ENCODE measurements around the gene TPST2. TPM values are rescaled to one million over a fixed set of nuclear protein-coding genes. Genes with fewer than 3 reads are reported as not detected.

TPST2 gene
- total RNA-seq, 1 donor from 2014 or later = 58.7 TPM

GRCh38 chr22:26610996-26611395 lies 21.1 kb upstream of the TPST2 start:
- DNase-seq (ENCODE audit: low spot score) = peak; percentile 2

- peak; percentile 81 for DNase-seq (ENCODE audit: low spot score)
Observed at GRCh38 chr22:26610072-26610958, 20.4 kb upstream of the TPST2 start.

GRCh38 chr22:26609287-26609686 lies 19.4 kb upstream of the TPST2 start:
- no peak for DNase-seq (ENCODE audit: low spot score)

GRCh38 chr22:26608129-26608528 lies 18.2 kb upstream of the TPST2 start:
- no peak for DNase-seq (ENCODE audit: low spot score)

GRCh38 chr22:26606611-26607010 lies 16.7 kb upstream of the TPST2 start:
- no peak for DNase-seq (ENCODE audit: low spot score)

- DNase-seq (ENCODE audit: low spot score) = no peak
Observed at GRCh38 chr22:26604368-26604767, 14.4 kb upstream of the TPST2 start.

GRCh38 chr22:26602127-26602526 lies 12.2 kb upstream of the TPST2 start:
- DNase-seq (ENCODE audit: low spot score) = no peak

- DNase-seq (ENCODE audit: low spot score) = no peak
Observed at GRCh38 chr22:26601726-26602125, 11.8 kb upstream of the TPST2 start.

- DNase-seq (ENCODE audit: low spot score) = no peak
Observed at GRCh38 chr22:26599505-26599904, 9.6 kb upstream of the TPST2 start.

- no peak for DNase-seq (ENCODE audit: low spot score)
Observed at GRCh38 chr22:26597480-26597879, 7.5 kb upstream of the TPST2 start.

GRCh38 chr22:26597026-26597425 lies 7.1 kb upstream of the TPST2 start:
- no peak for DNase-seq (ENCODE audit: low spot score)

GRCh38 chr22:26593763-26594162 lies 3.8 kb upstream of the TPST2 start:
- no peak for DNase-seq (ENCODE audit: low spot score)

GRCh38 chr22:26592421-26592891 lies 2.5 kb upstream of the TPST2 start:
- no peak for DNase-seq (ENCODE audit: low spot score)

GRCh38 chr22:26589367-26589844 lies 526 bp downstream of the TPST2 start:
- no peak for DNase-seq (ENCODE audit: low spot score)

- DNase-seq (ENCODE audit: low spot score) = no peak
Observed at GRCh38 chr22:26588729-26589366, 1.1 kb downstream of the TPST2 start.

GRCh38 chr22:26587991-26588613 lies 1.8 kb downstream of the TPST2 start:
- no peak for DNase-seq (ENCODE audit: low spot score)

- DNase-seq (ENCODE audit: low spot score) = no peak
Observed at GRCh38 chr22:26586556-26587325, 3.2 kb downstream of the TPST2 start.

GRCh38 chr22:26585104-26585790 lies 4.7 kb downstream of the TPST2 start:
- DNase-seq (ENCODE audit: low spot score) = no peak

GRCh38 chr22:26584010-26584409 lies 5.9 kb downstream of the TPST2 start:
- no peak for DNase-seq (ENCODE audit: low spot score)

GRCh38 chr22:26581633-26582168 lies 8.2 kb downstream of the TPST2 start:
- no peak for DNase-seq (ENCODE audit: low spot score)
